Spinal cord (tissue), 10 donors: ENCODE results near the gene HOXA6. TPM values are rescaled to one million over a fixed set of nuclear protein-coding genes. Genes with fewer than 3 reads are reported as not detected.

Experiments
- DNase-seq, 6 donors: peaks; one replicate each; pipeline versions ENCODE4 v3.0.0 to v3.0.0-alpha.2; 2013 to 2015; ENCODE audit warnings: low spot score in 6 of 6, low read depth in 4 of 6
- H3K27ac ChIP-seq: one replicate; pipeline ENCODE4 v1.5.1; 2013; ENCODE audit warnings: low read depth, low read length, control low read depth
- H3K27me3 ChIP-seq: one replicate; pipeline ENCODE4 v1.6.1; 2013; ENCODE audit warnings: low read length; ENCODE audit not compliant: control insufficient read depth, insufficient read depth
- H3K36me3 ChIP-seq: one replicate; pipeline ENCODE4 v1.6.1; 2013; ENCODE audit warnings: low read length; ENCODE audit not compliant: control insufficient read depth, insufficient read depth
- H3K4me1 ChIP-seq: one replicate; pipeline ENCODE4 v1.6.1; 2013; ENCODE audit warnings: low read length; ENCODE audit not compliant: control insufficient read depth, insufficient read depth
- H3K4me3 ChIP-seq: one replicate; pipeline ENCODE4 v1.5.1; 2013; ENCODE audit warnings: low read depth, low read length, control low read depth
- H3K9me3 ChIP-seq: one replicate; pipeline ENCODE4 v1.6.1; 2013; ENCODE audit warnings: low read length; ENCODE audit not compliant: control insufficient read depth, insufficient read depth
- WGBS: methylation state at CpG from one replicate; pipeline ENCODE4 v1.1.5; 2013; ENCODE audit warnings: missing lambda C conversion rate; ENCODE audit not compliant: insufficient coverage; 5-methylcytosine and 5-hydroxymethylcytosine counted together
- long read RNA-seq, 4 donors: transcript quantifications; one replicate each; lab custom pipeline, GENCODE V29; 2026
- polyA plus RNA-seq, 2 donors: library from polyadenylated mRNA; unstranded; fragments of 120-200 nt; gene quantifications; one replicate each; pipeline ENCODE4 v1.2.1, GENCODE V29; 2013; ENCODE audit not compliant: insufficient read length in 2 of 2
- total RNA-seq, 2 donors: library from RNA; depleted of rRNA in 1 of 2; stranded (reverse); fragments of 120-200 nt in 1 of 2; fragments of >200 nt in 1 of 2; gene quantifications; one replicate each; pipeline versions ENCODE4 v1.2.3 to v1.2.4, GENCODE V29; 2013 to 2014
- donor health status: healthy.

Gene HOXA6
- 10 to 100 TPM; 12.5 to 20.5 TPM for total RNA-seq
- 10 to 100 TPM; 47.4 to 58.3 TPM for polyA plus RNA-seq
- long read RNA-seq, donor 1, transcript HOXA6-201 (2 exons, 989 nt): minor isoform, 5 of 14 reads
- long read RNA-seq, donor 1, transcript HOXA6-202 (3 exons, 814 nt): major isoform, 9 of 14 reads
- long read RNA-seq, donor 1, partial matches to known transcripts: 0 of 14 reads
- long read RNA-seq, donor 1, other reads (novel, unspliced or antisense): 0 of 14 reads
- long read RNA-seq, donor 2, transcript HOXA6-201 (2 exons, 989 nt): major isoform, 5 of 6 reads
- long read RNA-seq, donor 2, partial matches to known transcripts: 0 of 6 reads
- long read RNA-seq, donor 2, other reads (novel, unspliced or antisense): 0 of 6 reads
- long read RNA-seq, donor 3, transcript HOXA6-201 (2 exons, 989 nt): minor isoform, 10 of 21 reads
- long read RNA-seq, donor 3, transcript HOXA6-202 (3 exons, 814 nt): major isoform, 11 of 21 reads
- long read RNA-seq, donor 3, partial matches to known transcripts: 0 of 21 reads
- long read RNA-seq, donor 3, other reads (novel, unspliced or antisense): 0 of 21 reads
- long read RNA-seq, donor 4, transcript HOXA6-201 (2 exons, 989 nt): major isoform, 7 of 7 reads
- long read RNA-seq, donor 4, partial matches to known transcripts: 0 of 7 reads
- long read RNA-seq, donor 4, other reads (novel, unspliced or antisense): 0 of 7 reads

- peaks cover 4% of the 10 kb centered on the region for H3K27me3 ChIP-seq
- H3K36me3 ChIP-seq: peaks cover 42% of the 10 kb centered on the region
- H3K9me3 ChIP-seq: no peaks in the 10 kb centered on the region
- H3K4me3 ChIP-seq: peak within 1 kb of the TSS; percentile 91
- peaks cover 77% of the 10 kb centered on the region for H3K4me1 ChIP-seq
- H3K27ac ChIP-seq: peak within 1 kb of the TSS; percentile 99
- 10% methylated on average over 63 of the region's 63 CpGs for WGBS
- DNase-seq: peak in 2 of 6 donors; percentile 87 to 96
Measured at GRCh38 chr7:27147199-27148030, at the start of gene HOXA6. HOXA6 (minus strand) TSS chr7:27147774; CDS start chr7:27147749, 25 bp downstream.

- peak in 5 of 6 donors; percentile 70 to 94 (median 79) for DNase-seq
- no peaks in the 10 kb centered on the region for H3K9me3 ChIP-seq
- no peak overlapping the region for H3K27ac ChIP-seq
- H3K27me3 ChIP-seq: peaks cover 95% of the 10 kb centered on the region
- H3K4me3 ChIP-seq: no peak overlapping the region
- H3K36me3 ChIP-seq: no peaks in the 10 kb centered on the region
- H3K4me1 ChIP-seq: peaks cover 37% of the 10 kb centered on the region
- 0% methylated on average over 6 of the region's 6 CpGs for WGBS
Measured at GRCh38 chr7:27196287-27196767, 48.8 kb upstream of the HOXA6 start.

- no CpG with 5 or more reads among the region's 9 CpGs for WGBS
- Histone ChIP-seq H3K4me1 (peaks cover 32% of the 10 kb centered on the region), H3K9me3 (no peaks in the 10 kb centered on the region), H3K27me3 (peaks cover 96% of the 10 kb centered on the region), H3K4me3 (no peak overlapping the region), H3K27ac (no peak overlapping the region), H3K36me3 (no peaks in the 10 kb centered on the region)
- DNase-seq: peak in 1 of 6 donors; percentile 12
Measured at GRCh38 chr7:27194686-27195379, 47.3 kb upstream of the HOXA6 start.

GRCh38 chr7:27194002-27194352, 46.4 kb upstream of the HOXA6 start:
- H3K9me3 ChIP-seq: no peaks in the 10 kb centered on the region
- WGBS: no CpG with 5 or more reads among the region's 2 CpGs

GRCh38 chr7:27193335-27194001, 45.9 kb upstream of the HOXA6 start:
- WGBS: 9% methylated on average over 18 of the region's 29 CpGs
- Histone ChIP-seq H3K27me3 (peaks cover 99% of the 10 kb centered on the region), H3K27ac (no peak overlapping the region), H3K36me3 (no peaks in the 10 kb centered on the region), H3K4me1 (peaks cover 36% of the 10 kb centered on the region), H3K4me3 (no peak overlapping the region), H3K9me3 (no peaks in the 10 kb centered on the region)
- no peak for DNase-seq

More at GRCh38 chr7:27194002-27194352, 46.4 kb upstream of the HOXA6 start:
- no peaks in the 10 kb centered on the region for H3K36me3 ChIP-seq
- peaks cover 99% of the 10 kb centered on the region for H3K27me3 ChIP-seq
- H3K27ac ChIP-seq: no peak overlapping the region
- H3K4me3 ChIP-seq: no peak overlapping the region
- peaks cover 36% of the 10 kb centered on the region for H3K4me1 ChIP-seq
- DNase-seq: peak in 1 of 6 donors; percentile 44

GRCh38 chr7:27192546-27193334, 45.2 kb upstream of the HOXA6 start:
- WGBS: 2% methylated on average over 76 of the region's 78 CpGs
- Histone ChIP-seq H3K9me3 (no peaks in the 10 kb centered on the region), H3K27me3 (peaks cover 99% of the 10 kb centered on the region), H3K27ac (no peak overlapping the region), H3K4me1 (peaks cover 40% of the 10 kb centered on the region), H3K4me3 (peak overlapping the region; percentile 4), H3K36me3 (no peaks in the 10 kb centered on the region)
- DNase-seq: no peak

GRCh38 chr7:27191833-27192545, 44.4 kb upstream of the HOXA6 start:
- H3K36me3 ChIP-seq: no peaks in the 10 kb centered on the region
- H3K27me3 ChIP-seq: peaks cover 99% of the 10 kb centered on the region
- peaks cover 41% of the 10 kb centered on the region for H3K4me1 ChIP-seq
- 17% methylated on average over 42 of the region's 42 CpGs for WGBS
- H3K9me3 ChIP-seq: no peaks in the 10 kb centered on the region
- no peak for DNase-seq
- H3K4me3 ChIP-seq: no peak overlapping the region
- no peak overlapping the region for H3K27ac ChIP-seq
